ENCODE data around the gene IQGAP3. TPM values are rescaled to one million over a fixed set of nuclear protein-coding genes. Genes with fewer than 3 reads are reported as not detected.
A peak's percentile ranks its signal among the peaks of the same experiment; 100 is the strongest.
"Not testable (repeated sequence)": the region's sequence is repeated elsewhere in the genome, so short reads cannot be mapped to it uniquely, and the experiment has no call there.

Gene IQGAP3, protein sequence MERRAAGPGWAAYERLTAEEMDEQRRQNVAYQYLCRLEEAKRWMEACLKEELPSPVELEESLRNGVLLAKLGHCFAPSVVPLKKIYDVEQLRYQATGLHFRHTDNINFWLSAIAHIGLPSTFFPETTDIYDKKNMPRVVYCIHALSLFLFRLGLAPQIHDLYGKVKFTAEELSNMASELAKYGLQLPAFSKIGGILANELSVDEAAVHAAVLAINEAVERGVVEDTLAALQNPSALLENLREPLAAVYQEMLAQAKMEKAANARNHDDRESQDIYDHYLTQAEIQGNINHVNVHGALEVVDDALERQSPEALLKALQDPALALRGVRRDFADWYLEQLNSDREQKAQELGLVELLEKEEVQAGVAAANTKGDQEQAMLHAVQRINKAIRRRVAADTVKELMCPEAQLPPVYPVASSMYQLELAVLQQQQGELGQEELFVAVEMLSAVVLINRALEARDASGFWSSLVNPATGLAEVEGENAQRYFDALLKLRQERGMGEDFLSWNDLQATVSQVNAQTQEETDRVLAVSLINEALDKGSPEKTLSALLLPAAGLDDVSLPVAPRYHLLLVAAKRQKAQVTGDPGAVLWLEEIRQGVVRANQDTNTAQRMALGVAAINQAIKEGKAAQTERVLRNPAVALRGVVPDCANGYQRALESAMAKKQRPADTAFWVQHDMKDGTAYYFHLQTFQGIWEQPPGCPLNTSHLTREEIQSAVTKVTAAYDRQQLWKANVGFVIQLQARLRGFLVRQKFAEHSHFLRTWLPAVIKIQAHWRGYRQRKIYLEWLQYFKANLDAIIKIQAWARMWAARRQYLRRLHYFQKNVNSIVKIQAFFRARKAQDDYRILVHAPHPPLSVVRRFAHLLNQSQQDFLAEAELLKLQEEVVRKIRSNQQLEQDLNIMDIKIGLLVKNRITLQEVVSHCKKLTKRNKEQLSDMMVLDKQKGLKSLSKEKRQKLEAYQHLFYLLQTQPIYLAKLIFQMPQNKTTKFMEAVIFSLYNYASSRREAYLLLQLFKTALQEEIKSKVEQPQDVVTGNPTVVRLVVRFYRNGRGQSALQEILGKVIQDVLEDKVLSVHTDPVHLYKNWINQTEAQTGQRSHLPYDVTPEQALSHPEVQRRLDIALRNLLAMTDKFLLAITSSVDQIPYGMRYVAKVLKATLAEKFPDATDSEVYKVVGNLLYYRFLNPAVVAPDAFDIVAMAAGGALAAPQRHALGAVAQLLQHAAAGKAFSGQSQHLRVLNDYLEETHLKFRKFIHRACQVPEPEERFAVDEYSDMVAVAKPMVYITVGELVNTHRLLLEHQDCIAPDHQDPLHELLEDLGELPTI (N-terminal part only)
- total RNA-seq (2014; rRNA removed; shearing (Covaris generic)), result 58.9 and 66.2 TPM in 2 replicates

DNA sequence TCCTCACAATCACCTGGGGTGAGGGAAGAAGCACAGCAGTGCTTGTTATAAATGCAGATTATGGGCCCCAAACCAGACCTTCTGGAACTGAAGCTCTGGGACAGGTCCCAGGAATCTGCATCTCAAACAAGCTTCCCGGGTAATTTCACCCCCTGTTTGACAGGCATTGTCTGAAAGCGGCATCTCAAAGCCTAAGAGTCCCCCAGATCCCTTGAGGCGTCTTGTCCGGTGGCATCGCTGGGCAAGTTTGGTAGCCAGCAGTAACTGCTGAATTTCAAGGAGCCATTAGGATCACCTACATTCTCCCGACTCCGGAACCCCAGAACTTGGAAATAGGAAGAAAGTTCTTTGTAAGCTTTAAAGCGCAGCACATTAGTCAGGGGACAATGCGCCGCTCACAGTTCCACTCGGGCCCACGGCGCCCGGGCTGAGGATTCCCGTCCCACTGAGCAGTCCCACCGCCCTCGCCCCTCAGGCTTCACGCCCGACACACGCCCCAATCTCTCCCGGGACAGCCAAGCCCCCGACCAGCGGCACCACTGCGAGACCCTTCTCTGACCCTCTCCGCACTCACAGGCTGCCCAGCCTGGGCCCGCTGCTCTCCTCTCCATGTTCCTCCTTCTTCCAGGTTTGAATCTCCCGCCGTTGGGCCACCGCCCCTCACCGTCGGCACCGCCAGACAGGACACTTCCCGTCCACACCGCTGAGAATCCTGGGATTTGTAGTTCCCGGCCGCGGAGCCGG is at the start of gene IQGAP3:
IQGAP3 (minus strand) TSS at position 647 of the 744 bp plus-strand sequence; CDS start at position 611, 36 bp downstream.
- DNase-seq (ENCODE audit: low spot score), result peak; percentile 88

DNA sequence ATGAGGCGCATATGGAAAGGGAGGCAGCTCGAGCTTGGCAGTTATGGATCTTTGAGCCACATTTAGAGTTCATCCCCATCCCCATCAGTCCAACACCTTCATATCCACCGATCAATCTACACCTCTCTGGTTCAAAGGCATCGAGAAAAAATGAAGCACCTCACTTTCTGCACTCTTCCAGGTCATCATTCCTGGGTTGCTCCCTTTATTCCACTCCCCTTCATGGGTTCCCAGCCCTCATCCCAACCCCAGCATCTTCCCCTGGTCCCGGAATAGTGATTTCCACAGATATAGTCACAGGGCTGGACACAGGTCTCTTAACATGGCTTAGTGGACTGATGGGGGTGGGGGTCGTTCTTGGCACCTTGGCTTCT is 47.2 kb upstream of the IQGAP3 start:
- DNase-seq (ENCODE audit: low spot score), result no peak

DNA sequence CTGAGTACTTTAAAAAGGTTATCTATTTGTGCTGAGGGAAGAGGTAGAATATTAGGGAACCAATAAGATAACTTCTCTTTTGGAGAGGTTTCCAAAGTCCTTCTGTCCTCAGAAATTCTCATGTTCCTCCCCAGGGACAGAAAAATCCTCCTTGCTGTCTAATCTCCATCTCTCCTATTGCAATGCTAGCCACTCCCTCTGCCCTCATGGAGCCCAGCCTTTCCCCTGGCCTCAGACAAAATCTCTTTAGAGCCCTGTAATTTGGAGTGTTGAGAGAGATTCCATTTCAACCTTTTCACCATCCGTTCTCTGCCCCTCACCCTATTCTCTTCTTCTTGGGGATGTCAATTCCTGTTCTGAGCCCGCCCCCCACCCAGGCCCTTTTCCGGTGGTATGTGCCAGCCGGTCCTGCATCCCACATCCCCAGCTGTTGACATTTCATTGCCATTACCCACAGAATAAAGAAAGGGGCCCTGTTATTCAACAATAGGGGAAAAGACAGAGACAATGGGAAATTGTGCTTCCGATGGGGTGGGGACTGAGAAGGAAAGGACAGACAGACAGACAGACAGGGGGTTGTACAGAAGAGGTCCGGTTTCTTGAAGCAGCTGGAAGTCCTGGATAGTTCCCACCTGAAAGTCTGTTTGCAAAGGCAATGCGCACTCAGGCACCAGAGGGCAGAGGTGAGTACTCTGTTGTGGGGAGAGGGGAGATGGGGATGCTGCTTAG is 46.7 kb upstream of the IQGAP3 start, which contains the start of gene HAPLN2:
HAPLN2 (plus strand) TSS at position 563 of the 729 bp plus-strand sequence. CDS start 4,076 bp downstream, outside the sequence.
- DNase-seq (ENCODE audit: low spot score), result no peak

DNA sequence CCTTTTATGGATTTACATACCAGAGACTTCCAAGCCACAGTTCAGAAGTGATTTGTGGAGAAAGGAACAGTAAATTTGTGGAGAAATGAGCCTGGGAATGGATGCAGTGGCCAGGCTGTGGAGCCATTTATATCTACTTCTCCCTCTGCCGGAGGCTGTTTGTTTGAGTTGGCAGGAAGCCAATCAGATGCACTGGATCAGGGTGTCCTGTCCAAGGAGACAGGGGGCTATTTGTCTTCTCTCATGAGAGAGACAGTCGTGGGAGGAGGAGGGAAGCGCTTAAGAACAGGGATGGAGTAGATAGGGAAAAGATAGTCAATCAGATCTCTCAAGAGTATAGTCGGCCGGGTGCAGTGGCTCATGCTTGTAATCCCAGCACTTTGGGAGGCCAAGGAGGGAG is 44.1 kb upstream of the IQGAP3 start:
- DNase-seq (ENCODE audit: low spot score), result peak; percentile 94

DNA sequence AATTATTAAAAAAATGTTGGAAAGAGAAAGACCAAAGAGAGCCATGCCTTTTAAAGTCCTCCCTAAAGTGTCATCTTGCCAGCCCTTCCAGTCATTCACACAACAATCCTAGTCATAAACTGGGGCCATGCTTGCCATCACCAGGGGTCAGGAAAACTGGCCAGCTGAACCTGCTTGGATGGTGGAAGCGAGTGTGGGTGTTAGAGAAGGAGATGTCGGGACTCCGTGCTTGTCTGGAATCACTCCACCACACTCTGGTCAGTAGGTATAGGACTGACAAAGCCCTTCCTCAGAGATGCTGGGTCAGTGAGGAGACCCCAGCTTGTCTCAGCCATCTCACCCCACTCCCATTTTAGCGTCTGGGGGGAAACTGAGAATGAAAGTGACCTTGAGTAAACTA is 43.6 kb upstream of the IQGAP3 start:
- DNase-seq (ENCODE audit: low spot score), result no peak

DNA sequence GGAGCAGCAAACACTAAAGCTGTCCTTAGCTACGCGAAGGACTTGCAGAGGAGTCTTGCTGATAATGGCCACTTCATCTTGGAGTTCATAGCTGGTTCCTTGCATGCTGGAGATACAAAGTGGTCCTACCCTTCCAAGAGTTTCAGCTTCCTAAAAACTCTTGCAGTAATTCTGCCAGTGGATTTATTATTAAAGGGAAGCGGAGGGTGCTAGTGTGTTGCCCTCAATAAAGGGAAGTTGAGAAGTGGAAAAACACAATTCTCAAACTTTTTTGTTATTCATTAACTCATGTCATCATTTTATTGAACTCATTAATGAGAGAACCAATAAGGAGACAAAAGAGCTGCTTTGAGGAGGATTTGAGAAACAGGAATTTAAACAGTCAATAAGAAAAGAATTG is 40.3 kb upstream of the IQGAP3 start:
- no peak for DNase-seq (ENCODE audit: low spot score)

DNA sequence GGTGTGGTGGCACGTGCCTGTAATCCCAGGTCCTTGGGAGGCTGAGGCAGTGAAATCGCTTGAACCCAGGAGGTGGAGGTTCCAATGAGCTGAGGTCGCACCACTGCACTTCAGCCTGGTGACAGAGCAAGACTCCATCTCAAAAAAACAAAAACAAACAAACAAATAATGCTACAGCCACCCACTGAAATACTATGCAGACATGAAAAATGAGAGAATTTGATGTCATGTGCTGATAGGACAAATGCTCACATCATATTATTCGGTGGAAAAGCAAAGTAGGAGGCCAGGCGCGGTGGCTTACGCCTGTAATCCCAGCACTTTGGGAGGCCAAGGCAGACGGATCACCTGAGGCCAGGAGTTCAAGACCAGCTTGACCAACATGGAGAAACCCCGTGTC is 37.7 kb upstream of the IQGAP3 start:
- DNase-seq (ENCODE audit: low spot score), result not testable (repeated sequence)

DNA sequence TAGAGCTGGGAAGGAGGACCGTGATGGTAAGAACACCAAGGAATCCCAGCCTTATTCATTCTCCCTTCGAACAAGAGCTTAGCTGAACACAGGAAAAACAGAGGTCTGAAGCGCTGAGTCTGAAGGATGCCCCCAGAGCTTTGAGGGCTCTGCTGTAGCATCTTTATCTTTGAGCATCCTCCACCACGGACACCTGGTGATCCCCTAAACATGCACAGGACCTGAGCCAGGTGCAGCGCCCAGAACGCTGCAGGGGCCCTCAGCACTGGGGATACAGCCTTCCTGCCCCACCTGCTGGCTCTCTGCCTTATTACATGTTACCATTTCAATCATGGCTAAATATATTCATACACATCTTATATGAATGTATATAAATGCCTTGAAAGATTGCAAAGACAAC is 36.6 kb upstream of the IQGAP3 start:
- no peak for DNase-seq (ENCODE audit: low spot score)

DNA sequence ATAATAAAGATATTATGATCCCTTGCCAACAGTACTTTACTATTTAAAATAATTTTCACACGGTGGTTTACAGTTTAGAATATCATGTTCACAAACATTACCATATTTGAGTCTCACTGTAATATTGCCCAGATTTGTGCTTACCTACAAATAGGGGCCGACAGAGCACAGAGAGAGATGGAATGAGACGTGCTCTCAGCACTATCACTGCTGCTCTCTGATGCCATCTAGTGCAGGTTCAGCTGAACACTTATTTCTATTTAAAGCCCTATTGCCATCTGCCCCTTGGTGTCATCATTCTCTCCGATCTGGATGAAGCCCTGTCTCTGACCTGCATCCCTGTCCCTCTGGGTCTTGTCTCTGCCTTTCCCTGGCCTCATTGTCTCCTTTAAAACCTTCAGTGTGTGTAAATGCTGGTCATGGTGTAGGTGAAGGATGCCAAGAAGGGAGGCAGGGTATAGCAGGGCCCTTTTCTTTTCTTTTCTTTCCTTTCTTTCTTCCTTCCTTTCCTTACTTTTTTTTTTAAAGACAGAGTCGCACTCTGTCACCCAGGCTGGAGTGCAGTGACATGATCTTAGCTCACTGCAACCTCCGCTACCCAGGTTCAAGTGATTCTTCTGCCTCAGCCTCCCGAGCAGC is 35.8 kb upstream of the IQGAP3 start:
- DNase-seq (ENCODE audit: low spot score), result peak; percentile 93

DNA sequence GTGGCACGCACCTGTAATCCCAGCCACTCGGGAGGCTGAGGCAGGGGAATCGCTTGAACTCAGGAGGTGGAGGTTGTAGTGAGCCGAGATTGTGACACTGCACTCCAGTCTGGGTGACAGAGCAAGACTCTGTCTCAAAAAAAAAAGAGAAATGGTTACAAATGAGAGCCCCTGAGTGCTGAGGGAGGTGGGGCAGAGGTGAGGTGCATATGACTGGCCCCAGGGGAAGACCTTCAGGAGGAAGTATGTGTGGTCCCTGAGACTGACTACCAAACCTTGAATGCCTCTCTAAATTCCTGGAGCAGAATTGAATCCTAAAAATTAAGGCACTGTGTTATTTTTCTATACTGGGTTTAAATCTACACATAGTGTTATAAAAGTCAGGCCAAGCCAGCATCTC is 35.0 kb upstream of the IQGAP3 start:
- not testable (repeated sequence) for DNase-seq (ENCODE audit: low spot score)

DNA sequence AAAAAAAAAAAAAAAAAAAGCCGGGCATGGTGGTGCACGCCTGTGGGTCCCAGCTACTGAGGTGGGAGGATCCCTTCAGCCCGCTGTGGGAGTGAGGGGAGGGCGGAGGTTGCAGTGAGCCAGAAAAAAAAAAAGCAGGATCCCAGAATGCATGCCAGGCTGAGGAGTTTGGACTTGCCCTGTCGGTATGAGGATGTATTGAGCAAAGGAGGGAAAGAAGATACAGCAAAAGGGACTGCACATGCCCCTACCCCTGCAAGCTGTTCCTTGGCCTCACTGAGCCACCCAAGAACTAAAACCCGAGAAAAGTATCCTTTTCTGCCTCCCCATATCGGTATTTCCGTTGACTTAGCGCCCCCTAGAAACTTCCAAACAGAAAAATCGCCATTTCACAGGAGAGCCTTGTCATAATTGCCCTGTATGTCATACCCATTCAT is 30.2 kb upstream of the IQGAP3 start:
- DNase-seq (ENCODE audit: low spot score), result no peak

DNA sequence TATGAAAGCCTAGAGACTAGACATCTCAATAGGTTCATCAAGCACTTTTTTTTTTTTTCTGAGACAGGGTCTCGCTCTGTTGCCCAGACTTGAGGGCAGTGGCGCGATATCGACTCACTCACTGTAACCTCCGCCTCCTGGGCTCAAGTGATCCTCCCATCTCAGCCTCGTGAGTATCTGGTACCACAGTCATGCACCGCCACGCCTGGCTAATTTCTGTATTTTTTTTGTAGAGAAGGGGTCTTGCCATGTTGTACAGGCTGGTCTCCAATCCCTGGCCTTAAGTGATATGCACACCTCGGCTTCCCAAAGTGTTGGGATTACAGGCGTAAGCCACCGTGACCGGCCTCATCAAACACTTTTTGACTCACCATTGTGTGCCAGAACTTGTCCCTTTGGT is 29.5 kb upstream of the IQGAP3 start:
- DNase-seq (ENCODE audit: low spot score), result no peak

DNA sequence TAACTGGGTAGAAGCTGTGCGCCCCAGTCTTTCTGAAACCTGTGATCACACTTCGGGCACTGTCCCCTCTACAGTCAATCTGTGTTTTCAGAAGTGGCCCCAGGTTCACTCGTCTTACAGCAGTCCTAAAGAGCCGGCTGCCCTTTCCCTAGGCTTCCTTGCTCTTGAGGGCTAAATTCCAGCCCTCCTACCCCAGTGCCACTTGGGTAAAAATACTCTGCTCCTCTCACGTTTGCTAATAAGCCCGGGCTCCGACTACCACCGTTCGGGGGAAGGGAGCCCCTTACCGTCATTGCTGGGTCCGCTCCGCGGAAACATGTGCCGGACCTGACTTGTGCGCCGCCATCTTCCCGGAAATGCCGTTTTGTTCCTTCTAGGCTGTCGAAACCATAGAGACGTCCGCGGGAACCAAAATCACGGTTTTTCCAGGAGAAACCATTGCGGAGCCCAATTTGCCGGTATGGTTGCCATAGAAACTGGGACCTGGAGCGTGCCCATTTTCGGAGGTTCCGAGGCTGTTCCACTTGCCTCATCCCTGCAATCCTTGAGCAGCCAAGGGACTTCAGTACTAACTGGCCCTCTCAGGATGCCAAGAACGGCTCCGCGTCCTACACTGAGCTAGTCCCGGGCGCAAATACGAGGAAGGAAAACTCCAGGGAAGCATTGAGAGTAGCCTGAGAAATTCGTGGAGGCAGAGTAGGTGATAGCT is 28.9 kb upstream of the IQGAP3 start, which contains the start of gene GPATCH4:
GPATCH4 (minus strand) TSS at position 358 of the 709 bp plus-strand sequence.
- peak; percentile 93 for DNase-seq (ENCODE audit: low spot score)

DNA sequence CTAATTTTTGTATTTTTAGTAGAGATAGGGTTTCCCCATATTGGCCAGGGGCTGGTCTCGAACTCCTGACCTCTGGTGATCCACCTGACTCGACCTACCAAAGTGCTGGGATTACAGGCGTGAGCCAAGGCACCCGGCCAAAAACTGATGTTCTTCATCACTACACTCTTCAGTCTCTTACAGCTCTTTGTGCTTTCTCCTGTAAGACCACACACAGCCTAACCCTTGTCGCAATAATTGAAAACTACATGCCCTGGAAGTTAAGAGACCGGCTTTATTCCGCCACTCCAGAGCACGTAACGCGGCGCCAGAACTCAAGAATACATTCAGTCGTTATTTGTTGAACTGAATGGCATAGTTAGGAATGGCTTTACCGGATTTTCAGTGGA is 28.4 kb upstream of the IQGAP3 start:
- peak; percentile 60 for DNase-seq (ENCODE audit: low spot score)

DNA sequence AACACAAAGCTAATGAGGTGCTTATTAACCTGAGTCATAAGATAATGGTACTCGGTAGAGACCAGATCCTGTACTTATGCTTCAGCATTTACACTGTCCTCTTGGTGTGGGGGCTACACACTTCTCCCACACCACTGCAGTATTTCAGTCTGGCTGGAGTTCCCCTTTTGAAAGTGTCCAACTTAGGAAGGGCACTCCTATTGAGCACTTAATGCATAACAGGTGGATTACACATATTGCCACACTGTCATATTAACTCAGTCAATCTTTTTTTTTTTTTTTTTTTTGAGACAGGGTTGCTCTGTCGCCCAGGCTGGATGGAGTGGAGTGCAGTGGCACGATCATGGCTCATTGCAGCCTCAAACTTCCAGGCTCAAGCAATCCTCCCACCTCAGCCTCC is 27.4 kb upstream of the IQGAP3 start:
- DNase-seq (ENCODE audit: low spot score), result no peak

DNA sequence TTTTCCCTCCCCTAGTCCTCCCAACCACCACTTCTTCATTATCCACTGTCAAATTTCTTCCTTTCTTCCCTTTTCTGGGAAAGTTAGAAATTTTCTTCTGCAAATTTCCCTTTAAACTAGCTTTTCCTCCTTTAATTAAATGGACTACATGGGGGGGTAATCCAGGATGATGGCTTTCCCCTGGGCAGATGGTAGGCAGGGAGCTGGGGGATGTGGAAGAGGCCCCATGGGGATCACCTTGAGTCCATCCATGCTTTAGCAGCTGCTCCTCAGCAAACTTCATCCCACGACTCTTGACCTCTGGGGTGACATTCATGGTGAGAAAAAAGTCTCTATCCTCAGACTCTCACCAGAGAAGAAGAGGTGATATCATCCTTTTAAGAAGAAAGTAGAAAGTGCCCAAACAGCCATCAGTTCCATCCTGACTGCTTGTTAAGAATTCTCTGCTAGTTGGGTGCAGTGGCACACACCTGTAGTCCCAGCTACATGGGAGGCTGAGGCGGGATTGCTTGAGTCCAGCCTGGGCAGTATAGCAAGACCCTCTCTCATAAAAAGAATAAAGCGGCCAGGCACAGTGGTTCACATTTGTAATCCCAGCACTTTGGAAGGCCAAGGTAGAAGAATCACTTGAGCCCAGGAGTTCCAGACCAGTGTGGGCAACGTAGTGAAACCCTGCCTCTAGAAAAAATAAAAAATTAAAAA is 26.5 kb upstream of the IQGAP3 start:
- DNase-seq (ENCODE audit: low spot score), result no peak

DNA sequence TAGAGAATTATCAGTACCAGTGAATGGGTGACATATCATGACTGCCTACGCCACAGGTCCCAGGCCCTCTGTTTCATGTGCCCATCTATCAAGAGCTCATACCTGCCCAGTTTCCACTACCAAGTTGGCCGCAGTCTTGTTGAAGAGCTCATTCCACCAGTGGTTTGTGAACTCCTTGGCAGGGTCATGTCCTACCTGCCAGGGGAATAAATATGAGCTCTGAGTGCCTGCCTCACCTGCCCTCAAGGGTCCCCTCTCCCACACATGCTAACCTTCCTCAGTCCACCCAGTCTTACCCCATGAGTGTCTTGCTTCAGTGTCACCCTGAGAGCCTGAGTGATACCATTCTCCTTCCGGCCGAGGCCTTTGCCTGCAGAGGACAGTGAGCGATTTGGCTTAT is 25.8 kb upstream of the IQGAP3 start:
- no peak for DNase-seq (ENCODE audit: low spot score)

DNA sequence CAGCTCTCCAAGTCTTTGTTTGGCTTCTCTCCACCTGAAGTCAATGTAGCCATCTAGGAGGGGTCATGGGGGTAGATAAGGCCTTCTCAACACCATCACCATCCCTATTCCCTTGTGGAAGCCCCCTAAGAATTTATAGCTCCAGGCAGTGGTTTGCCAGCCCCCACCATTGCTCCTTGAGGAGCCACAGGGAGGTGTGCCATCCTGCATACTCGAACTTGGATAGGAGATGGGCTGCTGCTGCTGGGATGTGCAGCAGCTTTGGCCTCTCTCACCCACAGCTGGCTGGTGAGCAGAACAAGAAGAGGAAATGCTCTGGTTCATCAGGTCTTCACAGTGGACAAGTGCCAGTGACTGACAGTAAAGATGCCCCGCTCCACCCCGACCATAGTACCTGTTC is 24.1 kb upstream of the IQGAP3 start:
- DNase-seq (ENCODE audit: low spot score), result no peak
